ENCODE data around the gene HARBI1.

- TF ChIP-seq EZH2 (IDR thresholded peaks at IDR 0.05; ENCODE audit: borderline replicate concordance, low read depth, low read length, severe bottlenecking): no peak
- TF ChIP-seq CTCF (IDR thresholded peaks at IDR 0.05; ENCODE audit: borderline replicate concordance, extremely low read depth, low read length, poor library complexity, severe bottlenecking): no peak
These were observed 11.9 kb upstream of the HARBI1 start for GRCh38 chr11:46628961-46629360.
